Suprapubic skin (tissue), 4 donors: ENCODE data around the gene GPR183.

Source experiments
- POLR2A ChIP-seq, 2 donors: fragments of 450-650 bp; IDR thresholded peaks; one replicate each; pipeline ENCODE4 v1.6.1; 2017; ENCODE audit warnings: antibody characterized with exemption in 2 of 2, mild to moderate bottlenecking in 2 of 2, moderate library complexity in 2 of 2
- POLR2AphosphoS5 ChIP-seq, 3 donors: sonication (generic); formaldehyde crosslinking; IDR thresholded peaks; one replicate each; pipeline ENCODE4 v1.6.1; 2017; ENCODE audit warnings: antibody characterized with exemption in 3 of 3
- TF ChIP-seq, protein P1 (sequence below), 2 donors: fragments of 200-600 bp in 1 of 2; fragments of 450-650 bp in 1 of 2; sonication (generic) in 1 of 2; IDR thresholded peaks; one replicate each; pipeline ENCODE4 v1.5.1; 2016 to 2019; ENCODE audit warnings: antibody characterized with exemption in 2 of 2, mild to moderate bottlenecking in 1 of 2, moderate library complexity in 1 of 2

GRCh38 chr13:99294958-99295357, 12.2 kb downstream of the GPR183 start:
- TF ChIP-seq, protein P1, sequence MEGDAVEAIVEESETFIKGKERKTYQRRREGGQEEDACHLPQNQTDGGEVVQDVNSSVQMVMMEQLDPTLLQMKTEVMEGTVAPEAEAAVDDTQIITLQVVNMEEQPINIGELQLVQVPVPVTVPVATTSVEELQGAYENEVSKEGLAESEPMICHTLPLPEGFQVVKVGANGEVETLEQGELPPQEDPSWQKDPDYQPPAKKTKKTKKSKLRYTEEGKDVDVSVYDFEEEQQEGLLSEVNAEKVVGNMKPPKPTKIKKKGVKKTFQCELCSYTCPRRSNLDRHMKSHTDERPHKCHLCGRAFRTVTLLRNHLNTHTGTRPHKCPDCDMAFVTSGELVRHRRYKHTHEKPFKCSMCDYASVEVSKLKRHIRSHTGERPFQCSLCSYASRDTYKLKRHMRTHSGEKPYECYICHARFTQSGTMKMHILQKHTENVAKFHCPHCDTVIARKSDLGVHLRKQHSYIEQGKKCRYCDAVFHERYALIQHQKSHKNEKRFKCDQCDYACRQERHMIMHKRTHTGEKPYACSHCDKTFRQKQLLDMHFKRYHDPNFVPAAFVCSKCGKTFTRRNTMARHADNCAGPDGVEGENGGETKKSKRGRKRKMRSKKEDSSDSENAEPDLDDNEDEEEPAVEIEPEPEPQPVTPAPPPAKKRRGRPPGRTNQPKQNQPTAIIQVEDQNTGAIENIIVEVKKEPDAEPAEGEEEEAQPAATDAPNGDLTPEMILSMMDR (IDR thresholded peaks at IDR 0.05): no peak
- TF ChIP-seq POLR2A (IDR thresholded peaks at IDR 0.05) (no peak), POLR2AphosphoS5 (IDR thresholded peaks at IDR 0.05) (no peak)
